Endothelial cell of umbilical vein (primary cell): ENCODE measurements around the gene RADIL. TPM values are rescaled to one million over a fixed set of nuclear protein-coding genes. Genes with fewer than 3 reads are reported as not detected.

Experiments used
- BruUV-seq: library from RNA; stranded (reverse); fragments of 400-500 nt; replicated peaks from 2 replicates; lab custom pipeline; 2021; lab: Mats Ljungman, UMichigan
- CTCF ChIA-PET: fragments of 300-600, 350-600 bp; sonication (Branson Sonifier 250); formaldehyde crosslinking; loops from one replicate; lab custom pipeline; 2021; ENCODE audit warnings: antibody characterized with exemption, inconsistent platforms; lab: Charles Lee
- POLR2A ChIA-PET: fragments of 300-600, 350-600 bp; sonication (Branson Sonifier 250); formaldehyde crosslinking; loops from one replicate; lab custom pipeline; 2021; ENCODE audit warnings: antibody characterized with exemption, inconsistent platforms; lab: Charles Lee
- DNase-seq: peaks from one replicate; pipeline ENCODE4 v3.0.0-alpha.2; 2011; ENCODE audit warnings: low read depth, low spot score
- FAIRE-seq: peaks from 2 replicates; lab custom pipeline; 2011; peaks lifted over from hg19 to GRCh38; lab: Jason Lieb, UNC
- H2AFZ ChIP-seq: 2 replicates; pipeline ENCODE4 v1.6.0; 2012; ENCODE audit warnings: low read depth, low read length, control low read depth, inconsistent platforms
- H3K27ac ChIP-seq: 2 replicates; pipeline ENCODE4 v1.5.1; 2011; ENCODE audit warnings: low read depth, mild to moderate bottlenecking, control low read depth, low read length, moderate library complexity; ENCODE audit not compliant: insufficient read depth
- H3K27me3 ChIP-seq, 2 experiments: 2 replicates each; pipeline versions ENCODE4 v1.6.0 to v1.6.1; 2011; ENCODE audit warnings: low read length in 2 of 2, mixed read lengths in 1 of 2; ENCODE audit not compliant: control insufficient read depth in 2 of 2, insufficient read depth in 2 of 2
- H3K36me3 ChIP-seq, 2 experiments: 2 replicates in 1 of 2; 3 replicates in 1 of 2; pipeline ENCODE4 v1.5.1; 2011; ENCODE audit warnings: low read length in 2 of 2, mild to moderate bottlenecking in 1 of 2, moderate library complexity in 1 of 2; ENCODE audit not compliant: control insufficient read depth in 2 of 2, insufficient read depth in 2 of 2; ENCODE audit errors: extremely low read depth in 1 of 2
- H3K4me1 ChIP-seq: 3 replicates; pipeline ENCODE4 v1.5.1; 2011; ENCODE audit warnings: mild to moderate bottlenecking, low read length; ENCODE audit not compliant: control insufficient read depth, insufficient read depth; ENCODE audit errors: extremely low read depth
- H3K4me2 ChIP-seq: 2 replicates; pipeline ENCODE4 v1.6.1; 2011; ENCODE audit warnings: low read length, control low read depth, mixed read lengths; ENCODE audit not compliant: insufficient read depth
- H3K4me3 ChIP-seq, 3 experiments: fragments of 200-600 bp in 1 of 3; sonication (generic), shearing (Covaris generic) in 1 of 3; replicated peaks in 1 of 3; 2 replicates each; pipeline ENCODE4 v1.5.1; 2011 to 2016; ENCODE audit warnings: control low read depth in 3 of 3, low read length in 3 of 3, mild to moderate bottlenecking in 2 of 3, inconsistent platforms in 1 of 3, low read depth in 1 of 3, moderate library complexity in 1 of 3; ENCODE audit not compliant: insufficient read depth in 1 of 3
- H3K79me2 ChIP-seq: 2 replicates; pipeline ENCODE4 v1.6.0; 2012; ENCODE audit warnings: low read length, inconsistent platforms; ENCODE audit not compliant: control insufficient read depth, insufficient read depth
- H3K9ac ChIP-seq: replicated peaks from 2 replicates; pipeline ENCODE3; 2011; ENCODE audit warnings: low read length, control low read depth; ENCODE audit not compliant: insufficient read depth; ENCODE audit errors: extremely low read depth
- H3K9me1 ChIP-seq: replicated peaks from 3 replicates; pipeline ENCODE4 v1.6.0; 2011; ENCODE audit warnings: mild to moderate bottlenecking, low read length; ENCODE audit not compliant: control insufficient read depth, insufficient read depth; ENCODE audit errors: extremely low read depth
- H3K9me3 ChIP-seq: replicated peaks from 2 replicates; pipeline ENCODE4 v1.5.1; 2012; ENCODE audit warnings: low read length, inconsistent platforms; ENCODE audit not compliant: control insufficient read depth, insufficient read depth
- H4K20me1 ChIP-seq: replicated peaks from 2 replicates; pipeline ENCODE3; 2011; ENCODE audit warnings: mild to moderate bottlenecking, low read length; ENCODE audit not compliant: control insufficient read depth, insufficient read depth; ENCODE audit errors: extremely low read depth
- EZH2 ChIP-seq: IDR thresholded peaks from 2 replicates; pipeline ENCODE4 v1.6.1; 2012; ENCODE audit warnings: borderline replicate concordance, low read depth, mild to moderate bottlenecking, moderate library complexity, low read length, inconsistent platforms; ENCODE audit not compliant: severe bottlenecking
- FOS ChIP-seq: IDR thresholded peaks from 2 replicates; pipeline ENCODE4 v1.6.1; 2011; ENCODE audit warnings: mild to moderate bottlenecking, low read length, moderate library complexity, borderline replicate concordance; ENCODE audit not compliant: insufficient read depth
- GATA2 ChIP-seq: IDR thresholded peaks from 2 replicates; pipeline ENCODE4 v1.7.0; 2011; ENCODE audit warnings: low read depth, mild to moderate bottlenecking, moderate library complexity, mixed read lengths, low read length; ENCODE audit not compliant: insufficient read length, insufficient read depth
- JUN ChIP-seq: IDR thresholded peaks from 2 replicates; pipeline ENCODE4 v1.6.1; 2011; ENCODE audit warnings: borderline replicate concordance, low read depth; ENCODE audit not compliant: insufficient read length, insufficient read depth
- MYC ChIP-seq: IDR thresholded peaks from one replicate; pipeline ENCODE4 v1.6.1; 2011; ENCODE audit warnings: mild to moderate bottlenecking, low read depth, low read length
- POLR2A ChIP-seq: IDR thresholded peaks from 2 replicates; pipeline ENCODE4 v1.6.1; 2012; ENCODE audit warnings: low read depth, mild to moderate bottlenecking, control low read depth, low read length
- POLR2AphosphoS5 ChIP-seq: IDR thresholded peaks from 2 replicates; pipeline ENCODE4 v1.6.1; 2012; ENCODE audit warnings: low read depth, mild to moderate bottlenecking, control low read depth, low read length, moderate library complexity; ENCODE audit not compliant: insufficient read depth
- dilution Hi-C: fragments of 300-500 bp; cut with MboI; formaldehyde crosslinking; loops from one replicate; pipeline ENCODE4 v1.15.0; 2019; ENCODE audit warnings: low sequenced_read_pairs; ENCODE audit not compliant: extremely low pct_ligation_motif_present
- intact Hi-C: fragments of 100-400 bp; cut with micrococcal nuclease; formaldehyde crosslinking; loops from one replicate; pipeline ENCODE4 v1.10.0; 2022
- polyA plus RNA-seq, 4 experiments: library from polyadenylated mRNA; depleted of rRNA in 3 of 4; stranded (reverse) in 3 of 4; unstranded in 1 of 4; fragments of >200 nt; gene quantifications; 2 replicates each; pipeline versions ENCODE4 v1.2.1 to v1.2.3, GENCODE V29; 2011 to 2012; ENCODE audit warnings: missing spikeins in 1 of 4
- total RNA-seq: library from RNA; stranded (reverse); gene quantifications from 2 replicates; pipeline ENCODE4 v1.2.3, GENCODE V29; 2021
- TF ChIP-seq, protein P1 (sequence below): IDR thresholded peaks from 2 replicates; pipeline ENCODE4 v1.6.1; 2011; ENCODE audit not compliant: insufficient read depth, insufficient read length
- TF ChIP-seq, protein P2 (sequence below), 2 donors: IDR thresholded peaks; 1 replicate in 1 of 2; 2 replicates in 1 of 2; pipeline ENCODE4 v1.5.1; 2011; ENCODE audit warnings: low read length in 2 of 2, mild to moderate bottlenecking in 2 of 2, moderate library complexity in 2 of 2, control low read depth in 1 of 2, inconsistent platforms in 1 of 2, low read depth in 1 of 2; ENCODE audit not compliant: insufficient read depth in 1 of 2; ENCODE audit errors: extremely low read depth in 1 of 2

Gene RADIL
- total and polyA plus RNA-seq, 2 donors (not counting 3 experiments of a cell fraction or from before 2014, with no cell fraction given): 1.2 to 2.5 TPM

DNA sequence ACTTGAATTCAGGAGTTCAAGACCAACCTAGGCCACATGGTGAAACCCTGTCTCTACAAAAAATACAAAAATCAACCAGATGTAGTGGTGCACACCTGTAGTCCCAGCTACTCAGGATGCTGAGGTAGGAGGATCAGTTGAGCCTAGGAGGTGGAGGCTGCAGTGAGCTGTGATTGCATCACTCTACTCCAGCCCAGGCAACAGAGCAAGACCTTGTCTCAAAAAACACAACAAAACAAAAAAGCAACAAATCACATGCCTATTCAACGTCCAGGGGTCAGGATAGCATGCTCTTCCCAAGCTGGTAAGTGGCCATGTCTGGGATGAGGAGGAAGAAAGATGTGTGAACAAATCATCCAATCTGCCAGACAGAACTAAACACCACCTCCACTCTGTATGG lies 6.2 kb upstream of the RADIL start:
- ChIA-PET CTCF (no interaction called here), POLR2A (no interaction called here)

More for the DNA sequence above, 6.2 kb upstream of the RADIL start:
- no peak overlapping the region for H2AFZ ChIP-seq
- no peaks in the 10 kb centered on the region for H3K36me3 ChIP-seq
- TF ChIP-seq FOS: no peak
- no peak for TF ChIP-seq POLR2A
- TF ChIP-seq, protein P1, sequence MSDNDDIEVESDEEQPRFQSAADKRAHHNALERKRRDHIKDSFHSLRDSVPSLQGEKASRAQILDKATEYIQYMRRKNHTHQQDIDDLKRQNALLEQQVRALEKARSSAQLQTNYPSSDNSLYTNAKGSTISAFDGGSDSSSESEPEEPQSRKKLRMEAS: no peak
- TF ChIP-seq, protein P2, sequence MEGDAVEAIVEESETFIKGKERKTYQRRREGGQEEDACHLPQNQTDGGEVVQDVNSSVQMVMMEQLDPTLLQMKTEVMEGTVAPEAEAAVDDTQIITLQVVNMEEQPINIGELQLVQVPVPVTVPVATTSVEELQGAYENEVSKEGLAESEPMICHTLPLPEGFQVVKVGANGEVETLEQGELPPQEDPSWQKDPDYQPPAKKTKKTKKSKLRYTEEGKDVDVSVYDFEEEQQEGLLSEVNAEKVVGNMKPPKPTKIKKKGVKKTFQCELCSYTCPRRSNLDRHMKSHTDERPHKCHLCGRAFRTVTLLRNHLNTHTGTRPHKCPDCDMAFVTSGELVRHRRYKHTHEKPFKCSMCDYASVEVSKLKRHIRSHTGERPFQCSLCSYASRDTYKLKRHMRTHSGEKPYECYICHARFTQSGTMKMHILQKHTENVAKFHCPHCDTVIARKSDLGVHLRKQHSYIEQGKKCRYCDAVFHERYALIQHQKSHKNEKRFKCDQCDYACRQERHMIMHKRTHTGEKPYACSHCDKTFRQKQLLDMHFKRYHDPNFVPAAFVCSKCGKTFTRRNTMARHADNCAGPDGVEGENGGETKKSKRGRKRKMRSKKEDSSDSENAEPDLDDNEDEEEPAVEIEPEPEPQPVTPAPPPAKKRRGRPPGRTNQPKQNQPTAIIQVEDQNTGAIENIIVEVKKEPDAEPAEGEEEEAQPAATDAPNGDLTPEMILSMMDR (IDR thresholded peaks at IDR 0.05; ENCODE audit: extremely low read depth in 1 of 2, insufficient read depth in 1 of 2, low read depth in 1 of 2, low read length in 2 of 2): no peak
- no peak for TF ChIP-seq MYC
- TF ChIP-seq EZH2: no peak
- TF ChIP-seq JUN: no peak
- no peak for TF ChIP-seq GATA2
- no peak for TF ChIP-seq POLR2AphosphoS5
- FAIRE-seq (no peak), DNase-seq (no peak)
- no peak overlapping the region for H3K27ac ChIP-seq
- intact Hi-C loops: no loop called here
- H3K4me1 ChIP-seq: no peaks in the 10 kb centered on the region
- H3K9me3 ChIP-seq: no peaks in the 10 kb centered on the region
- H4K20me1 ChIP-seq: no peaks in the 10 kb centered on the region
- H3K4me3 ChIP-seq: no peak overlapping the region
- H3K79me2 ChIP-seq: no peaks in the 10 kb centered on the region
- H3K9ac ChIP-seq: no peak overlapping the region
- no peaks in the 10 kb centered on the region for H3K27me3 ChIP-seq
- no peaks in the 10 kb centered on the region for H3K9me1 ChIP-seq
- BruUV-seq: no TSS peak
- dilution Hi-C loops: no loop called here
- no peak overlapping the region for H3K4me2 ChIP-seq
